ENCODE results near the gene PGA4. TPM values are rescaled to one million over a fixed set of nuclear protein-coding genes. Genes with fewer than 3 reads are reported as not detected.
"Not testable (repeated sequence)": the region's sequence is repeated elsewhere in the genome, so short reads cannot be mapped to it uniquely, and the experiment has no call there.

PGA4 gene
- total and polyA plus RNA-seq, 2 of the 8 experiments (the other 6 are each of a cell fraction or from before 2014, with no cell fraction given), result 1.3 TPM; not detected in 1

DNA sequence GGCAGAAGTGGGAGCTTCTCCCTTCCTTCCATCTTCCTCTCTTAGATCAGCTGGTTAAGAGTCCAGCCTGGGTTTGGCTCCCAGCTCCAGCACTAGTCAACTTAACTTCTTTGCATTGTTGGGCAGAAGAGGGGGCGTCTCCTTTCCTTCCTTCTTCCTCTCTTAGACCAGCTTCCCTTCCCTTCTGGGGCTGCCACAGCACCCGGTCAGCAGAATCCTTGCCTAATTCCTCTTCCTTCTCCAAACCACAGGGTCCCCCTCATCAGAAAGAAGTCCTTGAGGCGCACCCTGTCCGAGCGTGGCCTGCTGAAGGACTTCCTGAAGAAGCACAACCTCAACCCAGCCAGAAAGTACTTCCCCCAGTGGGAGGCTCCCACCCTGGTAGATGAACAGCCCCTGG, 545 bp downstream of the PGA4 start:
- CTCF ChIA-PET (ENCODE audit: partially characterized antibody); FAIRE-seq; H2BK120ac ChIP-seq (replicated peaks; ENCODE audit: low read depth, low read length); H3K23ac ChIP-seq (ENCODE audit: insufficient read length); H3K23me2 ChIP-seq (ENCODE audit: low read depth, low read length); POLR2A ChIA-PET (ENCODE audit: partially characterized antibody); H2BK15ac ChIP-seq (ENCODE audit: low read length); H4K20me1 ChIP-seq (replicated peaks in 1 of 2; ENCODE audit: control insufficient read depth in 1 of 2, insufficient read depth in 2 of 2, low read length in 2 of 2); H4K91ac ChIP-seq (replicated peaks; ENCODE audit: insufficient read length, low read length); H4K8ac ChIP-seq (ENCODE audit: extremely low read depth, insufficient read depth, low read length); H3K56ac ChIP-seq (replicated peaks; ENCODE audit: insufficient read length, low read depth, low read length); H2AFZ ChIP-seq (ENCODE audit: low read length); H2AK5ac ChIP-seq (ENCODE audit: low read depth, low read length); H3K18ac ChIP-seq (ENCODE audit: extremely low read depth, low read length); H3K36me3 ChIP-seq (ENCODE audit: control insufficient read depth in 2 of 4, insufficient read depth in 4 of 4, low read length in 3 of 4); H3K4me1 ChIP-seq (replicated peaks in 1 of 4; ENCODE audit: control insufficient read depth in 3 of 4, insufficient read depth in 4 of 4, low read length in 3 of 4); H3K79me2 ChIP-seq (ENCODE audit: control insufficient read depth in 1 of 2, insufficient read depth in 2 of 2, low read length in 2 of 2); H3K27me3 ChIP-seq (replicated peaks in 1 of 4; ENCODE audit: control insufficient read depth in 3 of 4, extremely low read depth in 1 of 4, insufficient read depth in 3 of 4, low read length in 3 of 4); H3K27ac ChIP-seq (ENCODE audit: low read depth, low read length); H2BK5ac ChIP-seq (ENCODE audit: low read depth, low read length); H3K4ac ChIP-seq (replicated peaks; ENCODE audit: insufficient read length, low read depth, low read length); H2BK20ac ChIP-seq (ENCODE audit: low read length); H2BK12ac ChIP-seq (ENCODE audit: low read depth, low read length); H3K4me2 ChIP-seq (ENCODE audit: insufficient read depth in 1 of 2, low read depth in 2 of 2, low read length in 2 of 2); H3K9ac ChIP-seq (replicated peaks in 1 of 4; ENCODE audit: extremely low read depth in 1 of 4, low read depth in 3 of 4, low read length in 3 of 4); H3K9me3 ChIP-seq (ENCODE audit: insufficient read depth in 2 of 2, low read depth in 1 of 2, low read length in 1 of 2); DNase-seq (ENCODE audit: low read depth in 1 of 2, low spot score in 2 of 2); H3K79me1 ChIP-seq (ENCODE audit: low read depth, low read length); H3K4me3 ChIP-seq (ENCODE audit: extremely low read depth in 1 of 4, insufficient read depth in 2 of 4, low read depth in 3 of 4, low read length in 4 of 4); H3K14ac ChIP-seq (ENCODE audit: insufficient read length); H4K5ac ChIP-seq (ENCODE audit: insufficient read length, low read depth, low read length): not testable (repeated sequence)
- WGBS, 2 experiments (ENCODE audit: extremely low coverage in 1 of 2, insufficient coverage in 1 of 2, insufficient read length in 1 of 2, insufficient replicate concordance in 2 of 2, low coverage in 1 of 2, low lambda C conversion rate in 2 of 2, missing lambda C conversion rate in 1 of 2), result no CpG with 5 or more reads among the region's 5 CpGs

DNA sequence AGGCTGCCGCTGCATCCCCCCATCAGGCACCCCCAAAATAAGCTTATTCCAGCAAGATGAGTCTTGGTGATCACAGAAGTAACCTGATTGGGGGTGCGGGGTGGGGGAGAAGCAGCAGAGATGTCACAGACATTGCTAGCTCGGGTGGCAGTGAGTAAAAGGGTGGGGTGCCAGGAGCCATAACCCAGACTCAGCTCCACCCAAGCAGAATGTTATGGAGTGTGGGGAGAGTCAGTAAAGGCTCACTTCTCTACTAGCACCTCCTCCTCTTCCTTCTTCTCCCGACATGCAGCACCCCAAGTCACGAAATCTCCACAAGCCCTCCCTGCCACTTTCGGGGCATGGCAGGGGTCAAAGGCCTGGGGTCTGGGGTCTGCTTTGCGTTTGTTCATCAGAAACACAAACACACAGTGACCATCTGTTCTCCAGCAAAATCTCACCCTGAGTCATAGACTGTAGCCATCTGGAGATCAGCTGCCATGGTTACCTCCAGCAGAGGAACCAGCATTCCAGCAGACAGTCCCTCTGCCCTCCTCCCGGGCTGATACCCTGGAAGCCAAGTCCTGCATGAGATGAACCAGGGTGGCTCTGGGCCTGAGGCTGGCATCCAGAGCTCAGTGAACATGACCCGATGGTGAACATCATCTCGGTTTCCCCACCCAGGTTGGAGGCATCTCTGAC, 4.5 kb downstream of the PGA4 start:
- H3K9ac ChIP-seq (replicated peaks in 1 of 4; ENCODE audit: extremely low read depth in 1 of 4, low read depth in 3 of 4, low read length in 3 of 4); CTCF ChIA-PET (ENCODE audit: partially characterized antibody); H3K56ac ChIP-seq (replicated peaks; ENCODE audit: insufficient read length, low read depth, low read length); H3K4ac ChIP-seq (replicated peaks; ENCODE audit: insufficient read length, low read depth, low read length); DNase-seq (ENCODE audit: low read depth in 1 of 2, low spot score in 2 of 2); H3K18ac ChIP-seq (ENCODE audit: extremely low read depth, low read length); H2BK120ac ChIP-seq (replicated peaks; ENCODE audit: low read depth, low read length); H4K91ac ChIP-seq (replicated peaks; ENCODE audit: insufficient read length, low read length); H3K4me2 ChIP-seq (ENCODE audit: insufficient read depth in 1 of 2, low read depth in 2 of 2, low read length in 2 of 2); H3K79me1 ChIP-seq (ENCODE audit: low read depth, low read length); H3K23ac ChIP-seq (ENCODE audit: insufficient read length); H4K5ac ChIP-seq (ENCODE audit: insufficient read length, low read depth, low read length); H3K4me3 ChIP-seq (ENCODE audit: extremely low read depth in 1 of 4, insufficient read depth in 2 of 4, low read depth in 3 of 4, low read length in 4 of 4); H2BK5ac ChIP-seq (ENCODE audit: low read depth, low read length); H3K14ac ChIP-seq (ENCODE audit: insufficient read length); H3K27ac ChIP-seq (ENCODE audit: low read depth, low read length); H3K27me3 ChIP-seq (replicated peaks in 1 of 4; ENCODE audit: control insufficient read depth in 3 of 4, extremely low read depth in 1 of 4, insufficient read depth in 3 of 4, low read length in 3 of 4); H2BK12ac ChIP-seq (ENCODE audit: low read depth, low read length); H2BK15ac ChIP-seq (ENCODE audit: low read length); H3K23me2 ChIP-seq (ENCODE audit: low read depth, low read length); H2AFZ ChIP-seq (ENCODE audit: low read length); H2BK20ac ChIP-seq (ENCODE audit: low read length); POLR2A ChIA-PET (ENCODE audit: partially characterized antibody); H4K8ac ChIP-seq (ENCODE audit: extremely low read depth, insufficient read depth, low read length); FAIRE-seq; H4K20me1 ChIP-seq (replicated peaks in 1 of 2; ENCODE audit: control insufficient read depth in 1 of 2, insufficient read depth in 2 of 2, low read length in 2 of 2); H2AK5ac ChIP-seq (ENCODE audit: low read depth, low read length); H3K9me3 ChIP-seq (ENCODE audit: insufficient read depth in 2 of 2, low read depth in 1 of 2, low read length in 1 of 2); H3K4me1 ChIP-seq (replicated peaks in 1 of 4; ENCODE audit: control insufficient read depth in 3 of 4, insufficient read depth in 4 of 4, low read length in 3 of 4); H3K36me3 ChIP-seq (ENCODE audit: control insufficient read depth in 2 of 4, insufficient read depth in 4 of 4, low read length in 3 of 4); H3K79me2 ChIP-seq (ENCODE audit: control insufficient read depth in 1 of 2, insufficient read depth in 2 of 2, low read length in 2 of 2): not testable (repeated sequence)
- no CpG with 5 or more reads among the region's 10 CpGs for WGBS, 2 experiments (ENCODE audit: extremely low coverage in 1 of 2, insufficient coverage in 1 of 2, insufficient read length in 1 of 2, insufficient replicate concordance in 2 of 2, low coverage in 1 of 2, low lambda C conversion rate in 2 of 2, missing lambda C conversion rate in 1 of 2)
